Activated CD8-positive, alpha-beta memory T cell treated with anti-CD3 and anti-CD28 coated beads, Interleukin-2, amount 10 ng/mL, durations not matched to agents 7 days and 5 days (primary cell): Measurements from ENCODE around the gene CNTD1. TPM values are rescaled to one million over a fixed set of nuclear protein-coding genes. Genes with fewer than 3 reads are reported as not detected.
A peak's percentile ranks its signal among the peaks of the same experiment; 100 is the strongest.

Experiments
- ATAC-seq: fragments of 150-1000 bp; cut with Tn5 transposase; one replicate; pipeline ENCODE4 v1.10.0; 2021; ENCODE audit warnings: moderate library complexity
- CTCF ChIA-PET: fragments of 350-600 bp; sonication (Branson Sonifier 250); formaldehyde crosslinking; loops from one replicate; lab custom pipeline; 2021; ENCODE audit warnings: antibody characterized with exemption; lab: Charles Lee
- DNase-seq: peaks from one replicate; pipeline ENCODE4 v3.0.0-alpha.2; 2020
- H3K27ac Mint-ChIP-seq: one replicate; pipeline ENCODE4 v1.8.0; 2021; ENCODE audit warnings: mild to moderate bottlenecking, mixed read lengths
- H3K27me3 Mint-ChIP-seq: one replicate; pipeline ENCODE4 v1.8.0; 2021; ENCODE audit warnings: mixed read lengths
- H3K36me3 Mint-ChIP-seq: one replicate; pipeline ENCODE4 v1.8.0; 2021; ENCODE audit warnings: mild to moderate bottlenecking, mixed read lengths
- H3K4me1 Mint-ChIP-seq: one replicate; pipeline ENCODE4 v1.8.0; 2021; ENCODE audit warnings: mixed read lengths
- H3K4me3 Mint-ChIP-seq: one replicate; pipeline ENCODE4 v1.8.0; 2021; ENCODE audit warnings: mild to moderate bottlenecking, moderate library complexity, mixed read lengths
- H3K9me3 Mint-ChIP-seq: one replicate; pipeline ENCODE4 v1.8.0; 2022; ENCODE audit warnings: low read depth, mixed read lengths
- total RNA-seq, 2 experiments: library from RNA; stranded (reverse); gene quantifications; one replicate each; pipeline ENCODE4 v1.2.3, GENCODE V29; 2021

The CNTD1 gene
- total RNA-seq, 2 experiments from 2014 or later = not detected

GRCh38 chr17:42830971-42831370 lies 32.3 kb downstream of the CNTD1 start:
- peaks cover 12% of the 10 kb centered on the region for H3K27me3 Mint-ChIP-seq
- peaks cover 28% of the 10 kb centered on the region for H3K4me1 Mint-ChIP-seq
- H3K27ac Mint-ChIP-seq = no peak overlapping the region
- H3K4me3 Mint-ChIP-seq = no peak overlapping the region
- no peak for ATAC-seq
- no peaks in the 10 kb centered on the region for H3K9me3 Mint-ChIP-seq
- CTCF ChIA-PET = no interaction called here
- DNase-seq = no peak
- peaks cover 11% of the 10 kb centered on the region for H3K36me3 Mint-ChIP-seq

DNA sequence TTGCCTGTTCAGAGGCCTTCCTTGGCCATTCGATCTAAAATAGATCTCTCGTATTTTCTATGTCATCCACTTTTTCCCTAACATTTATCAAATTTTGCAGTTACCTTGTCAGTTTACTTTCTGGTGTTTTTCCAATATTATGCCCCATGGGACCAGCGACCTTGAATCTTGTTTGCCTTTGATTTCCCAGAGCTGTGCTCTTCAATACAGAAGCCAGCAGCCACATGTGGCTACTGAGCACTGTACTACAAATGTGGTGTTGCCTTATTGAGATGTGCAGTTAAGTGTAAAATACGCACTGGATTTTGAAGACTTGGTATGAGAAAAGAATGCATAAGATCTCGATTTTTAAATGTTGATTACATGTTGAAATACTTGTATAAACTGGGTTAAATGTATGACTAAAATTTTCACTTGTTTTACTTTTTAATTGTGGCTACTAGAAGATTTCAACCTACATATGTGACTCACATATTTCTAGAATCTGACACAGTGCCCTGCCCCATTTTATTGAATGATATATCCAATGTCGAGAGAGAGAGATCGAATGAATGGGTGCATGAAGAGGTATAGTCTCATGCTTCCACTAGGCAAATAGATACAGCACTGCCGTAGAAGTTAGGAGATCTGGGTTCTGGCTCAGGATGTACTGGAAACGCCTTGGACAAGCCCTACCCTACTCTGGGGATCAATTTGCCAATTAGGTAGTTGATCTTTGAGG lies 33.7 kb downstream of the CNTD1 start:
- H3K9me3 Mint-ChIP-seq = no peaks in the 10 kb centered on the region
- CTCF ChIA-PET = interaction anchor here (0.9 to 3.9 kb wide), 7 partner anchors 8 to 166 kb away, joined by 3 to 33 read pairs (median 4); partner anchors contain the start of genes AOC2, BECN1 and RPL27
- ATAC-seq (peak; percentile 20), DNase-seq (no peak)
- peak overlapping the region; percentile 91 for H3K4me3 Mint-ChIP-seq
- peaks cover 28% of the 10 kb centered on the region for H3K4me1 Mint-ChIP-seq
- H3K27ac Mint-ChIP-seq = peak overlapping the region; percentile 97
- peaks cover 8% of the 10 kb centered on the region for H3K27me3 Mint-ChIP-seq
- peaks cover 15% of the 10 kb centered on the region for H3K36me3 Mint-ChIP-seq

- ATAC-seq = peak; percentile 94
- Mint-ChIP-seq H3K9me3 (no peaks in the 10 kb centered on the region), H3K27ac (peak within 1 kb of the TSS; percentile 97), H3K4me1 (peaks cover 29% of the 10 kb centered on the region), H3K36me3 (peaks cover 22% of the 10 kb centered on the region), H3K4me3 (peak within 1 kb of the TSS; percentile 91), H3K27me3 (peaks cover 3% of the 10 kb centered on the region)
- peak; percentile 94 for DNase-seq
- CTCF ChIA-PET = interaction anchor here (0.9 to 3.9 kb wide), 12 partner anchors 9 to 255 kb away, joined by 3 to 33 read pairs (median 4); partner anchors contain the start of genes AOC2, BECN1, PSMC3IP and RPL27
These were observed 34.5 kb downstream of the CNTD1 start, which contains the start of gene PSME3 for GRCh38 chr17:42832934-42833766. TSS of gene PSME3 (plus strand) at chr17:42833397. CDS start at chr17:42833632, 235 bp downstream.

DNA sequence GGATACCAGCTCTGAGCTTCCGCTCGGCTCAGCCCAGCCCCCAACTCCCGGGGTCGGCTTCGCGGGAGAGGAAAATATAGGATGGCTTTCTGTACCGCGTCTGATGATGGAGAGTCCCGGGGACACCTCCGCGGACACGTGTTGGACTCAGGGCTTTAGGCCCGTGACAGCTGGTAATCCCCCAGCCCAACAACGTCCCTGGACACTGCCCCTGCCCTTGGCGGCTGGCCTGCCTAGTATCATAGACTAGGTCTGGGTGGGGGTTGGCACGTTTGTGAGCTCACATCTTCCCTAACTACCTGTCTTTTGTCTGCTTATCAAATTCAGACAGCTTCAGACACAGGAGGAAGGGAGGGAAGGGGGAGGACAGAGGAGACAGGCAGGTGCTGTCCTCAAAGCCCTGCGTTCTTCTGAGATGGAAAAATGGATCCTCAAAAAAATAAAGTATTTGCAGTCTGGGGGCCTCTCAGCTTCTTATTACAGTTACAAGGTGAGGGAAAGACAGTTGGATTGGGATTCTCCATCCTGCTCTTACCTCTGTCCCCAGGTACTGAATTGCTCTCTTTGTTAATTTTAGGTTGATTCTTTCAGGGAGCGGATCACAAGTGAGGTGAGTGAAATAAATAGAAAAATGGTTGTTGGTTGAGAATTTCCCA lies 35.2 kb downstream of the CNTD1 start:
- no peaks in the 10 kb centered on the region for H3K27me3 Mint-ChIP-seq
- H3K27ac Mint-ChIP-seq = peak overlapping the region; percentile 97
- H3K4me3 Mint-ChIP-seq = peak overlapping the region; percentile 91
- H3K36me3 Mint-ChIP-seq = peaks cover 27% of the 10 kb centered on the region
- CTCF ChIA-PET = interaction anchor here (0.9 to 3.9 kb wide), 10 partner anchors 9 to 256 kb away, joined by 3 to 33 read pairs (median 4); partner anchors contain the start of genes AOC2, BECN1, PSMC3IP and RPL27
- H3K9me3 Mint-ChIP-seq = no peaks in the 10 kb centered on the region
- DNase-seq (no peak), ATAC-seq (no peak)
- peaks cover 26% of the 10 kb centered on the region for H3K4me1 Mint-ChIP-seq

DNA sequence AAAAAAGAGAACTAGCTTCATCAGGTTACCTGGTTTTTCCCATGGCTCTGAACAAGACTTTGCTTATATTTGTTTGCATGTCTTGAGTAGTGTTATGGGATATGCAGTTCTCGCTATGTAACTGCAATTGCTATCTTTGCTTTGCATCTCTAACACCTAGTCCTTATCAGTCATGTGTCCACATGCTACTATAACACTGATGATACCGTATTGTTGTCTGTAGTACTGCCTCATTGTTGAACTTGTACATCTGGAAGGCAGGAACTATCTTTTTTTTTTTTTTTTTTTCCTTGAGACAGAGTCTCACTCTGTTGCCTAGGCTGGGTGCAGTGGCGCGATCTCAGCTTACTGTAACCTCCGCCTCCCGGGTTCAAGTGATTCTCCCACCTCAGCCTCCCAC lies 37.1 kb downstream of the CNTD1 start:
- no peak overlapping the region for H3K4me3 Mint-ChIP-seq
- peaks cover 38% of the 10 kb centered on the region for H3K36me3 Mint-ChIP-seq
- H3K9me3 Mint-ChIP-seq = no peaks in the 10 kb centered on the region
- ATAC-seq (no peak), DNase-seq (no peak)
- CTCF ChIA-PET = interaction anchor here (1.1 to 3.1 kb wide), 3 partner anchors 8 to 163 kb away, joined by 3 to 11 read pairs (median 9); partner anchors contain the start of genes AOC2, BECN1 and RPL27
- no peaks in the 10 kb centered on the region for H3K27me3 Mint-ChIP-seq
- H3K27ac Mint-ChIP-seq = no peak overlapping the region
- H3K4me1 Mint-ChIP-seq = peaks cover 26% of the 10 kb centered on the region

DNA sequence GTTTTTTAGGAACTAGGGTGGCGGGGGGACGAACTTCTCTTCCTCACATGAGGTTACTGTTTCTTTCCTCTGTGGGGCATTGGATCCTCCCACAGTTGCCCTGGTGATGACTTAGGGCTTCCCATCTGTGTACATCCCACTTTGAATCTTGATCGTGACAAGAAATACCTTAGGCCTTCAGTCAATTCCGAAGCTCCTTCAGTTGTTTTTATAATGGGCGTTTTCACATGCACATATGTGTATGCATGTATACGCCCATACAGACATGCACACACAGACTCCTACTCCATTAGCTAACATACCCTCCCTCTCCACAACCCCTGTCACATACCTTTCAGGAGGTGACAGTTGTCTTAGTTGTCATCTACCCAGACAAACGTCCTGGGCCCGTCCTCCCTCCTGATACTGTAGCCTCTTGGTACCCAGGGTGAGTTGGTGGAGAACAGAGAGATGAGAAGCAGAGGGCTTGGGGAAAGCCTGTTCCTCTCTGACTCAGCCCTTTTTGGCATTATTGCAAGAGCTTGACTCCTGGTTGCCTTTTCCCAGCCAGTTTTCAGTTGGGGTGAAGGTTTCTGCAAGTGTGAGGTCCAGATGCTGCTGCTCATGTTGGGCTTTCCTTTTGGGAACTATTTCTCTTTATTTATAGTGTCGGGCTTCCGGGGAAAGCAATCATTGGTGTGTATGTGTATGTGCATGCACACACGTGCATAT lies 43.5 kb downstream of the CNTD1 start:
- H3K36me3 Mint-ChIP-seq = peaks cover 51% of the 10 kb centered on the region
- no peak overlapping the region for H3K27ac Mint-ChIP-seq

DNA sequence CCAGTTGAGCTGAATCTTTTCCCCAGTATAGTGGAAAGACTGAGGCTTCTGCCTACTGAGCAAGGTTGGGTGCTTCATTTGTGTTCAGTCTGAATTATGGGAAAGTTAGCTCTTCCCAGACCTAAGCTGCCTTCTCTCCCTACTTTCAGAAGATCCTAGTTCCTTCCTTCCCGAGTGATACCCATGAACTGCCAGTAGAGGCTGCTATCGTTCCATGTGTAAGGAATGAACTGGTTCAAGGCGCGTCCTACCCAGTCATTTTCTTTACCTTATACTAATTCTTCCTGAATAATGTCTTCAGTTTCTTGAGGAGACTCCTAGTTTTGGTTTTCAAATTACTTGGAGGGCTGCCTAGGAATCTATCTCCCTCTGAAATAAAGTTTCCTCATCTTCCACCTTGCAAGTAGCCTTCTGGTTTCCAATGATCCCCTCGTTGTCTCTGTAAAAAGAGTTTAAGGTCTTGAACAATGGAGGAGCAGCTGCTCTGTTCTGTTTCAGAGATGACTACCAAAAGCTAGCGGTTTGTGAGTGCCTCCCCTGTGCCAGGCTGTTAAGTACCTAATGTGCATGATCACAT lies 44.8 kb downstream of the CNTD1 start:
- DNase-seq (no peak), ATAC-seq (no peak)
- peaks cover 14% of the 10 kb centered on the region for H3K4me1 Mint-ChIP-seq
- H3K4me3 Mint-ChIP-seq = no peak overlapping the region
- H3K27ac Mint-ChIP-seq = no peak overlapping the region
- CTCF ChIA-PET = interaction anchor here (1.0 to 2.0 kb wide), 5 partner anchors 9 to 155 kb away, joined by 3 to 11 read pairs (median 4); partner anchors contain the start of genes BECN1, PSME3 and RPL27
- no peaks in the 10 kb centered on the region for H3K27me3 Mint-ChIP-seq
- no peaks in the 10 kb centered on the region for H3K9me3 Mint-ChIP-seq
- H3K36me3 Mint-ChIP-seq = peaks cover 43% of the 10 kb centered on the region

More for the DNA sequence above, 43.5 kb downstream of the CNTD1 start:
- H3K4me1 Mint-ChIP-seq = peaks cover 16% of the 10 kb centered on the region
- no peaks in the 10 kb centered on the region for H3K27me3 Mint-ChIP-seq
- ATAC-seq (no peak), DNase-seq (no peak)
- no peak overlapping the region for H3K4me3 Mint-ChIP-seq
- CTCF ChIA-PET = interaction anchor here (1.1 to 1.7 kb wide), 3 partner anchors 33 to 156 kb away, joined by 3 to 6 read pairs (median 3); partner anchors contain the start of gene RPL27
- H3K9me3 Mint-ChIP-seq = no peaks in the 10 kb centered on the region

GRCh38 chr17:42844271-42844670 lies 45.6 kb downstream of the CNTD1 start, which contains the start of gene AOC2:
TSS of gene AOC2 (plus strand) at chr17:42844580. CDS start at chr17:42844627, 47 bp downstream.
- Mint-ChIP-seq H3K36me3 (peaks cover 34% of the 10 kb centered on the region), H3K27ac (no peak within 1 kb of the TSS), H3K4me3 (no peak within 1 kb of the TSS), H3K27me3 (no peaks in the 10 kb centered on the region), H3K4me1 (peaks cover 14% of the 10 kb centered on the region), H3K9me3 (no peaks in the 10 kb centered on the region)
- ATAC-seq (no peak), DNase-seq (no peak)
- CTCF ChIA-PET = interaction anchor here (1.0 to 2.0 kb wide), 4 partner anchors 10 to 153 kb away, joined by 3 to 11 read pairs (median 4); partner anchors contain the start of genes BECN1, PSME3 and RPL27

DNA sequence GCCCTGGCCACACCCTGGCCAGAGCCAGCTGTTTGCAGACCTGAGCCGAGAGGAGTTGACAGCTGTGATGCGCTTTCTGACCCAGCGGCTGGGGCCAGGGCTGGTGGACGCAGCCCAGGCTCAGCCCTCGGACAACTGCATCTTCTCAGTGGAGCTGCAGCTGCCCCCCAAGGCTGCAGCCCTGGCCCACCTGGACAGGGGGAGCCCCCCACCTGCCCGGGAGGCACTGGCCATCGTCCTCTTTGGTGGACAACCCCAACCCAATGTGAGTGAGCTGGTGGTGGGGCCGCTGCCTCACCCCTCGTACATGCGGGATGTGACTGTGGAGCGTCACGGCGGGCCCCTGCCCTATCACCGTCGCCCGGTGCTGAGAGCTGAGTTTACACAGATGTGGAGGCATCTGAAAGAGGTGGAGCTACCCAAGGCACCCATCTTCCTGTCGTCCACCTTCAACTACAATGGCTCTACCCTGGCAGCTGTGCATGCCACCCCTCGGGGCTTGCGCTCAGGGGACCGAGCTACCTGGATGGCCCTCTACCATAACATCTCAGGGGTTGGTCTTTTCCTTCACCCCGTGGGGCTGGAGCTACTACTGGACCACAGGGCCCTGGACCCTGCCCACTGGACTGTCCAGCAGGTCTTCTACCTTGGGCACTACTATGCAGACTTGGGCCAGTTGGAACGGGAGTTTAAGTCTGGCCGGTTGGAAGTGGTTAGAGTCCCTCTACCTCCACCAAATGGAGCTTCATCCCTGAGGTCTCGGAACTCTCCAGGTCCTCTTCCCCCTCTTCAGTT lies 46.3 kb downstream of the CNTD1 start:
- Mint-ChIP-seq H3K27me3 (no peaks in the 10 kb centered on the region), H3K9me3 (no peaks in the 10 kb centered on the region), H3K4me1 (peaks cover 14% of the 10 kb centered on the region), H3K36me3 (peaks cover 31% of the 10 kb centered on the region), H3K4me3 (no peak overlapping the region), H3K27ac (no peak overlapping the region)
- DNase-seq = no peak
- CTCF ChIA-PET = interaction anchor here (1.1 to 2.0 kb wide), 3 partner anchors 11 to 153 kb away, joined by 3 to 11 read pairs (median 4); partner anchors contain the start of genes BECN1, PSME3 and RPL27
- no peak for ATAC-seq

- no peaks in the 10 kb centered on the region for H3K9me3 Mint-ChIP-seq
- no peak for ATAC-seq
- peaks cover 14% of the 10 kb centered on the region for H3K4me1 Mint-ChIP-seq
- no peaks in the 10 kb centered on the region for H3K27me3 Mint-ChIP-seq
- DNase-seq = no peak
- no peak overlapping the region for H3K4me3 Mint-ChIP-seq
- no peak overlapping the region for H3K27ac Mint-ChIP-seq
- H3K36me3 Mint-ChIP-seq = peaks cover 29% of the 10 kb centered on the region
- CTCF ChIA-PET = no interaction called here
These were observed 46.9 kb downstream of the CNTD1 start for GRCh38 chr17:42845556-42845917.

GRCh38 chr17:42845918-42846593 lies 47.4 kb downstream of the CNTD1 start:
- DNase-seq (peak; percentile 54), ATAC-seq (no peak)
- H3K9me3 Mint-ChIP-seq = no peaks in the 10 kb centered on the region
- peaks cover 28% of the 10 kb centered on the region for H3K36me3 Mint-ChIP-seq
- CTCF ChIA-PET = no interaction called here
- H3K4me3 Mint-ChIP-seq = no peak overlapping the region
- no peak overlapping the region for H3K27ac Mint-ChIP-seq
- no peaks in the 10 kb centered on the region for H3K27me3 Mint-ChIP-seq
- peaks cover 14% of the 10 kb centered on the region for H3K4me1 Mint-ChIP-seq
